ENCODE measurements around the gene DPY30. TPM values are rescaled to one million over a fixed set of nuclear protein-coding genes. Genes with fewer than 3 reads are reported as not detected.
A peak's percentile ranks its signal among the peaks of the same experiment; 100 is the strongest.

The DPY30 gene
- 10 to 100 TPM; 31.6 to 59.2 (median 50.6) TPM for total RNA-seq

DNA sequence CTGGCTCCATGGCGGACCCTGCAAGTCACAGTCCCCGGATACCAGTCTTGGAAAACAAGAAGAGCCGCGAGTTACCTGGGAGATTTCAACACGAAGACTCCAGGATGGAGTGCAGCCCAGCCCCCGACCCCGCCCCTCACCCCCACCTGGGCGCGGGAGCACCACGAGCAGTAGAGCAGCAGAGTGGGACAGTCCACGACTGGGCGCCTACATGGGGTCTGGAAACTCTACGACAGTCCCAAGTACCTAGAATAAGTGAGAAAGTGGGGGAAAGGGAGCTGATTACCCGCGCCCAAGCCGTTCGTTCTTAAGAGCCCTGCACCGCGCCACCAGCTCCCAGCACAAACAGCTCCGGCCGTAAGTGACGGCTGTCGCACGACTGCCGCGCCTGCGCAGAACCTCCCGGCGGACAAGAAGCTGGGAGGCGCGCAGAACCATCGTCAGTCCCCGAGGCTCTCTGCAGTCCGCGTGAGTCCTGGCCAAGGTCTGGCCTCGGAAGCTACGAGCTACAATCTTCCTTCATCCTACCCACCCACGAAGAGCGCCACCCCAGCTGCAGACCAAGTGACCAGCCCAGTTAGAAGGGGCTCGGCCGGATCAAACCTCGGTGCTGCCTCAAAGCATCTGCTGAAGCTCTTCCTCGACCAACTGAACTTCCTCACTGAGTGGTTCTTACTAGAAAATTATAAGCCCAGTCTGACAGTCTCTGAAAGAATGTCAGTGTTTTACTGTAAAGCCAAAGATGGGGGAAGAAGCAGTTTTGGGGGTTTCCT, at the start of gene DPY30:
Gene DPY30, minus strand, starts transcription at position 359 of the 773 bp plus-strand sequence. Its CDS starts 349 bp downstream, at position 10.
- H3K27ac ChIP-seq = peak within 1 kb of the TSS; percentile 34 to 94 (median 81)
- peak; percentile 65 to 84 for TF ChIP-seq POLR2A (IDR thresholded peaks at IDR 0.05)
- TF ChIP-seq EP300 (IDR thresholded peaks at IDR 0.05) = peak; percentile 43 to 94
- TF ChIP-seq, protein P1, sequence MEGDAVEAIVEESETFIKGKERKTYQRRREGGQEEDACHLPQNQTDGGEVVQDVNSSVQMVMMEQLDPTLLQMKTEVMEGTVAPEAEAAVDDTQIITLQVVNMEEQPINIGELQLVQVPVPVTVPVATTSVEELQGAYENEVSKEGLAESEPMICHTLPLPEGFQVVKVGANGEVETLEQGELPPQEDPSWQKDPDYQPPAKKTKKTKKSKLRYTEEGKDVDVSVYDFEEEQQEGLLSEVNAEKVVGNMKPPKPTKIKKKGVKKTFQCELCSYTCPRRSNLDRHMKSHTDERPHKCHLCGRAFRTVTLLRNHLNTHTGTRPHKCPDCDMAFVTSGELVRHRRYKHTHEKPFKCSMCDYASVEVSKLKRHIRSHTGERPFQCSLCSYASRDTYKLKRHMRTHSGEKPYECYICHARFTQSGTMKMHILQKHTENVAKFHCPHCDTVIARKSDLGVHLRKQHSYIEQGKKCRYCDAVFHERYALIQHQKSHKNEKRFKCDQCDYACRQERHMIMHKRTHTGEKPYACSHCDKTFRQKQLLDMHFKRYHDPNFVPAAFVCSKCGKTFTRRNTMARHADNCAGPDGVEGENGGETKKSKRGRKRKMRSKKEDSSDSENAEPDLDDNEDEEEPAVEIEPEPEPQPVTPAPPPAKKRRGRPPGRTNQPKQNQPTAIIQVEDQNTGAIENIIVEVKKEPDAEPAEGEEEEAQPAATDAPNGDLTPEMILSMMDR (IDR thresholded peaks at IDR 0.05) = peak in 1 of 5 experiments; percentile 32
- H3K36me3 ChIP-seq = peaks cover 0 to 22% (median 0%) of the 10 kb centered on the region in 3 donors
- WGBS, 2 donors = 1% methylated on average over 34 to 37 of the region's 43 CpGs
- no peaks in the 10 kb centered on the region for H3K9me3 ChIP-seq
- peaks cover 0 to 18% (median 10%) of the 10 kb centered on the region in 4 donors for H3K4me1 ChIP-seq
- peak within 1 kb of the TSS; percentile 59 to 99 (median 89) for H3K4me3 ChIP-seq
- peak; percentile 82 to 86 for DNase-seq (ENCODE audit: low spot score in 2 of 2)
- no peaks in the 10 kb centered on the region for H3K27me3 ChIP-seq

GRCh38 chr2:32074134-32074506, 34.5 kb upstream of the DPY30 start:
- Histone ChIP-seq H3K4me1 (no peaks in the 10 kb centered on the region), H3K4me3 (no peak overlapping the region), H3K9me3 (no peaks in the 10 kb centered on the region), H3K36me3 (peaks cover 0 to 16% (median 0%) of the 10 kb centered on the region in 3 donors), H3K27ac (no peak overlapping the region), H3K27me3 (no peaks in the 10 kb centered on the region)
- 69 to 80% methylated on average over 2 of the region's 2 CpGs for WGBS, 2 donors
- TF ChIP-seq POLR2A (IDR thresholded peaks at IDR 0.05) = no peak
- TF ChIP-seq, protein P1 (IDR thresholded peaks at IDR 0.05) = no peak
- no peak for TF ChIP-seq EP300 (IDR thresholded peaks at IDR 0.05)
- DNase-seq (ENCODE audit: low spot score in 2 of 2) = no peak

GRCh38 chr2:32067549-32067948, 27.9 kb upstream of the DPY30 start:
- no peak overlapping the region for H3K4me3 ChIP-seq
- H3K27ac ChIP-seq = no peak overlapping the region
- peaks cover 0 to 24% (median 4%) of the 10 kb centered on the region in 4 donors for H3K4me1 ChIP-seq
- no peaks in the 10 kb centered on the region for H3K27me3 ChIP-seq
- H3K9me3 ChIP-seq = no peaks in the 10 kb centered on the region
- 95 to 99% methylated on average over 2 of the region's 2 CpGs for WGBS, 2 donors
- TF ChIP-seq, protein P1 (IDR thresholded peaks at IDR 0.05) = no peak
- TF ChIP-seq POLR2A (IDR thresholded peaks at IDR 0.05) (no peak), EP300 (IDR thresholded peaks at IDR 0.05) (no peak)
- peaks cover 0 to 5% (median 0%) of the 10 kb centered on the region in 3 donors for H3K36me3 ChIP-seq
- no peak for DNase-seq (ENCODE audit: low spot score in 2 of 2)

GRCh38 chr2:32064713-32065112, 25.1 kb upstream of the DPY30 start:
- H3K4me3 ChIP-seq = peak overlapping the region; percentile 77 to 98 (median 88)
- DNase-seq (ENCODE audit: low spot score in 2 of 2) = no peak
- peaks cover 0 to 5% (median 0%) of the 10 kb centered on the region in 3 donors for H3K36me3 ChIP-seq
- H3K4me1 ChIP-seq = peaks cover 0 to 35% (median 4%) of the 10 kb centered on the region in 4 donors
- no peaks in the 10 kb centered on the region for H3K27me3 ChIP-seq
- H3K27ac ChIP-seq = peak overlapping the region in 2 of 4 donors; percentile 19 to 89
- 79 to 84% methylated on average over 8 of the region's 8 CpGs for WGBS, 2 donors
- no peak for TF ChIP-seq EP300 (IDR thresholded peaks at IDR 0.05)
- TF ChIP-seq, protein P1 (IDR thresholded peaks at IDR 0.05) = no peak
- TF ChIP-seq POLR2A (IDR thresholded peaks at IDR 0.05) = no peak
- H3K9me3 ChIP-seq = no peaks in the 10 kb centered on the region

- H3K9me3 ChIP-seq = no peaks in the 10 kb centered on the region
- DNase-seq (ENCODE audit: low spot score in 2 of 2) = no peak
- no peak for TF ChIP-seq POLR2A (IDR thresholded peaks at IDR 0.05)
- WGBS, 2 donors = 0% methylated on average over 23 to 35 of the region's 40 CpGs
- H3K27me3 ChIP-seq = no peaks in the 10 kb centered on the region
- H3K4me1 ChIP-seq = peaks cover 0 to 35% (median 4%) of the 10 kb centered on the region in 4 donors
- peaks cover 0 to 5% (median 0%) of the 10 kb centered on the region in 3 donors for H3K36me3 ChIP-seq
- peak overlapping the region; percentile 77 to 98 (median 88) for H3K4me3 ChIP-seq
- peak overlapping the region; percentile 19 to 98 (median 92) for H3K27ac ChIP-seq
Measured at GRCh38 chr2:32064021-32064601, 24.5 kb upstream of the DPY30 start.

Data from tibial nerve (tissue), 4 donors.